ENCODE results near the gene NWD2.
"Not testable (repeated sequence)": the region's sequence is repeated elsewhere in the genome, so short reads cannot be mapped to it uniquely, and the experiment has no call there.

The NWD2 gene

GRCh38 chr4:37244583-37245390 is at the start of gene NWD2:
Gene NWD2 (plus strand): TSS chr4:37244743. CDS start chr4:37245068, 325 bp downstream.
- no peak for DNase-seq (ENCODE audit: low read depth in 2 of 2)

- DNase-seq (ENCODE audit: low read depth in 2 of 2): no peak
Observed at GRCh38 chr4:37197899-37198298, 46.6 kb upstream of the NWD2 start.

- not testable (repeated sequence) for DNase-seq (ENCODE audit: low read depth in 2 of 2)
Observed at GRCh38 chr4:37204740-37205139, 39.8 kb upstream of the NWD2 start.

- DNase-seq (ENCODE audit: low read depth in 2 of 2): no peak
Observed at GRCh38 chr4:37216209-37216608, 28.3 kb upstream of the NWD2 start.

- DNase-seq (ENCODE audit: low read depth in 2 of 2): no peak
Observed at GRCh38 chr4:37219242-37219641, 25.3 kb upstream of the NWD2 start.

- no peak for DNase-seq (ENCODE audit: low read depth in 2 of 2)
Observed at GRCh38 chr4:37219990-37220389, 24.6 kb upstream of the NWD2 start.

GRCh38 chr4:37220685-37221084 is 23.9 kb upstream of the NWD2 start:
- DNase-seq (ENCODE audit: low read depth in 2 of 2): no peak

GRCh38 chr4:37223732-37224131 is 20.8 kb upstream of the NWD2 start:
- no peak for DNase-seq (ENCODE audit: low read depth in 2 of 2)

GRCh38 chr4:37224854-37225253 is 19.7 kb upstream of the NWD2 start:
- no peak for DNase-seq (ENCODE audit: low read depth in 2 of 2)

GRCh38 chr4:37225778-37226177 is 18.8 kb upstream of the NWD2 start:
- no peak for DNase-seq (ENCODE audit: low read depth in 2 of 2)

GRCh38 chr4:37232315-37232714 is 12.2 kb upstream of the NWD2 start:
- no peak for DNase-seq (ENCODE audit: low read depth in 2 of 2)

GRCh38 chr4:37236165-37236564 is 8.4 kb upstream of the NWD2 start:
- DNase-seq (ENCODE audit: low read depth in 2 of 2): no peak

- DNase-seq (ENCODE audit: low read depth in 2 of 2): no peak
Observed at GRCh38 chr4:37241647-37242046, 2.9 kb upstream of the NWD2 start.

GRCh38 chr4:37243051-37243450 is 1.5 kb upstream of the NWD2 start:
- DNase-seq (ENCODE audit: low read depth in 2 of 2): no peak

- DNase-seq (ENCODE audit: low read depth in 2 of 2): no peak
Observed at GRCh38 chr4:37243722-37244582, 591 bp upstream of the NWD2 start.

GRCh38 chr4:37245391-37245954 is 930 bp downstream of the NWD2 start:
- DNase-seq (ENCODE audit: low read depth in 2 of 2): no peak

- DNase-seq (ENCODE audit: low read depth in 2 of 2): no peak
Observed at GRCh38 chr4:37246891-37247290, 2.3 kb downstream of the NWD2 start.

GRCh38 chr4:37258221-37258620 is 13.7 kb downstream of the NWD2 start:
- no peak for DNase-seq (ENCODE audit: low read depth in 2 of 2)

- DNase-seq (ENCODE audit: low read depth in 2 of 2): no peak
Observed at GRCh38 chr4:37268319-37268718, 23.8 kb downstream of the NWD2 start.

- DNase-seq (ENCODE audit: low read depth in 2 of 2): no peak
Observed at GRCh38 chr4:37279121-37279520, 34.6 kb downstream of the NWD2 start.

- DNase-seq (ENCODE audit: low read depth in 2 of 2): no peak
Observed at GRCh38 chr4:37279894-37280592, 35.5 kb downstream of the NWD2 start.

GRCh38 chr4:37299468-37299867 is 54.9 kb downstream of the NWD2 start:
- DNase-seq (ENCODE audit: low read depth in 2 of 2): no peak

Measured in stimulated activated CD8-positive, alpha-beta memory T cell treated with anti-CD3 and anti-CD28 coated beads, Interleukin-15, amount 100 ng/mL, for 4 hours (primary cell).